Stimulated activated effector memory CD8-positive, alpha-beta T cell treated with anti-CD3 and anti-CD28 coated beads, Interleukin-12 subunit alpha, Interleukin-12 subunit beta, amount 100 ng/mL, for 72 hours (primary cell): ENCODE data around the gene STUM.

ENCODE experiments used
- ATAC-seq: fragments of 150-1000 bp; cut with Tn5 transposase; 2 replicates; pipeline ENCODE4 v1.10.0; 2021
- DNase-seq, 2 donors: peaks; one replicate each; pipeline ENCODE4 v3.0.0; 2021 to 2022; ENCODE audit warnings: low spot score in 2 of 2
- H3K27ac Mint-ChIP-seq: one replicate; pipeline ENCODE4 v1.8.0; 2022; ENCODE audit warnings: mild to moderate bottlenecking, mixed read lengths
- H3K36me3 Mint-ChIP-seq: one replicate; pipeline ENCODE4 v1.8.0; 2022; ENCODE audit warnings: mild to moderate bottlenecking, mixed read lengths
- H3K4me1 Mint-ChIP-seq: one replicate; pipeline ENCODE4 v1.8.0; 2022; ENCODE audit warnings: mixed read lengths
- H3K4me3 Mint-ChIP-seq: one replicate; pipeline ENCODE4 v1.8.0; 2022; ENCODE audit warnings: mild to moderate bottlenecking, mixed read lengths
- H3K9me3 Mint-ChIP-seq: one replicate; pipeline ENCODE4 v1.8.0; 2022; ENCODE audit warnings: mixed read lengths

STUM gene

DNA sequence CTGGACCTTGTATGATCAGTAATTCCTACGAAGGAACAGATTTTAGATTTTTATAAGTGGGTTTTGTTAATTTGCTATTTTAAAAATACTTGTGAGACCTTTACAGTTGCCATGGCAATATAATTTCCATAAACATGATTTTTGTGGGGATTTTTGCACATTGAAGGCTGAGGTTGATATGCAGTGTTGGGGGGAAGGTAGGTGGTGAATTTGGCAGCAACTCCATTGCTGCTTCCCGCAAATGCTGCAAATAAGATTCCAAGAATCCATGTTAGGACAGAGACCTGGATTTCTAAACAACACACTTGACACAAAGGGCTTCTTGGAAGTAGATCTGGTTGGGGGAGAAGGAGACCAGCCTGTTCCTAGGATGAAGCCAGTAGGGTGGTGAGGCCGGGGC is 18.2 kb downstream of the STUM start:
- no peaks in the 10 kb centered on the region for H3K36me3 Mint-ChIP-seq
- no peak overlapping the region for H3K27ac Mint-ChIP-seq
- no peak for DNase-seq
- no peak overlapping the region for H3K4me3 Mint-ChIP-seq
- H3K4me1 Mint-ChIP-seq: no peaks in the 10 kb centered on the region
- no peak for ATAC-seq
- no peaks in the 10 kb centered on the region for H3K9me3 Mint-ChIP-seq

DNA sequence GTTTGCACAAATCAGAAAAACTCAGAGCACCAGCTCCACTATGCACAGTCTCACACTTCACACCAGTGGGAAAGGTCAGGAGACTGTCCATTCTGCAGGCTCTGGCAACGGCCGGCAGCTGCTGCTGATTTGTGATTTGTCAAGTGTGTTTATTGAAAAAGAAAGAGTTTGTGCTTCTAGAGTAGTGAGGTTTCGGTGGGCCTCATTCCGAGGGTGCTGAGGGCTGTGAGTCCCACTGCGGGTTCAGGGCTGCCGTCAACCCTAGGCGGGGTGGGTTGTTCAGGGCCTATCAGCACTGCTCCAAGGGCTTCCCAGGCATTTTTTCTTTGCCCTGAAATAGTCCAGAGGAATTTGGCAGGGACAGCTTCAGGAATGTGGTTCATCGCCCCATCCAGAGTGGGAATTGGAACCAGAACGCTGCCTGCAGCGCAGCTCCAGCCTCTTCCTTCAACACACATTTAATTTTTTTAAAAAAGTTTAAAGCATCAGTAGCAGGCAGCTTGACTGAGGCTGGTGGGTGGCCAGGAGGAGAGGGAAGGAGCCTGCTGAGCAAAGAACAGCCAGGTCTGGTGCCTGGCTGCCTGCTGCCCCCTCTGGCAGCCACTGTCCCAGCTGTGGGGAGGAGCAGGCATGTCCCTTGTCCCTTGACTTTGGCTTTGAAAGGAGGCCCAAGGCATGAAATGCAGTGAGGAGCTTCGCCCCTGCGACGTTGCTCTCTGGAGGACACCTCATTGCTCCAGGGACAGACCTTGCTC is 19.7 kb downstream of the STUM start:
- ATAC-seq: peak; percentile 44
- H3K36me3 Mint-ChIP-seq: no peaks in the 10 kb centered on the region
- H3K9me3 Mint-ChIP-seq: no peaks in the 10 kb centered on the region

DNA sequence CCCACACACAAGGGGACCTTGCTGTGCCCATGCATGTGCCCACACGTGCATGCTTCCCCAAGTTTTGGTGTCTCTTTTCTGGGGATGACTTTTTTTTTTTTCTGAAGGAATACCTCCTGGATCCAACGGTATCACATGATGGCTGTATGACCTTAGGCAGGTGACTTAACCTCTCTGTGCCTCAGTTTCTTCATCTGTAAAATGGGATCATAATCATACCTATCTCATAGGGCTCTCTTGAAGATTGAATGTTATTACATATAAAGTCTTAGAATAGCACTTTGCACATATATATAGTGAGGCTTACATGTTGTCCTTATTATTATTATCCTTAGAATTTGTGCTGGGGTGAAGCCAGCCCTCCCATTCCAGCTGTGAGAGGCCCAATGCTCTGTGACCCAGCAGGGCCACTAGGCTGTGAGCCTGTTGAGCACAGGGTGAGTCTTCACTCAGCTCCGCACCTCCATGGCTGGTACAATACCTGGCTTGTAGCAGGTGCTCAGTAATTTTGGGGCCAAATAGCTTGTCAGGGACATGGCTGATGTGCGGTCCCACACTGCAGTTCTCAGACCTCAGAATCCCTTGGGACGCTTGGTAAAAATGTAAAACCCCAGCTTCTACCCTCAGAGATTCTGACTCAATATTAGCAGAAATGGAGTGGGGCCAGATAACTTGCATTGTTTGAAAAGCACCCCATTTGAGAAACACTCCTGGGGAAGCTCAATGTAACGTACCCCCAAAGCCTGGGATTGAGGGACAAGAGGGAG is 20.6 kb downstream of the STUM start:
- H3K27ac Mint-ChIP-seq: no peak overlapping the region

More for the DNA sequence above, 19.7 kb downstream of the STUM start:
- no peak overlapping the region for H3K4me3 Mint-ChIP-seq
- no peak for DNase-seq
- H3K27ac Mint-ChIP-seq: no peak overlapping the region
- H3K4me1 Mint-ChIP-seq: no peaks in the 10 kb centered on the region

DNA sequence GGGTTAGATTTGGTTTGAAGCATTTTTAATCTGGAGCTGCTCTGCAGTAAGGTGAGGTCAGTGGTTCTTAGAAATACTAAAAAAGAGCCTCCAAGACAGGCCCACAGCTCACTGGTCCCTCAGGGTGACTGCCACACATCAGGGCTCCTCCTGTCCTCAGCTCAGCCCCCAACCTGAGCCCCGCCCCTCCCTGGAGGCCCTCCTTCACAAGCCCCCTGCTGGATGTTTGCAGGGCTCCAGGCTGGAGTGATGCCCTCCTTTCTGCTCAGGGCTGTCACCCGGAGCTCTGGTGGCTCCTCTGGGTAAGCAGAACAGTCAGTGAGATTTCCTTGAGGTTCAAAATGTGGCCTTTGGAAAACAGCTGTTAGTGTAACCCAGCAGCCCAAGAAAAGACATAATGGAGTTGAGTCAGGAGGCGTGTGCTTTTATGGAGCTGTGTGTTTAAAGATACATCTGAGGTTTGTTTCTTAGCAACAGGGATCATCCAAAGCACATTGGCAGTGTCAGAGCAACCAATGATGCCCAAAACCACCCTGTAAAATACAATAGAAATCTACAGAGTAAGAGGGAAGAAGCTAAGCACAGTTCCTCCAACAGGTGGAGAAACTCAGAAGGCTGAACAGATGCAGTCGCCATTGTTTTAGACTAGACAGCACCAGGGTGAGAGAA is 21.4 kb downstream of the STUM start:
- Mint-ChIP-seq H3K4me3 (no peak overlapping the region), H3K36me3 (no peaks in the 10 kb centered on the region)
- DNase-seq: peak in 1 of 2 donors; percentile 52

More for the DNA sequence above, 20.6 kb downstream of the STUM start:
- no peaks in the 10 kb centered on the region for H3K4me1 Mint-ChIP-seq
- no peak overlapping the region for H3K4me3 Mint-ChIP-seq
- H3K9me3 Mint-ChIP-seq: no peaks in the 10 kb centered on the region
- ATAC-seq (no peak), DNase-seq (no peak)
- H3K36me3 Mint-ChIP-seq: no peaks in the 10 kb centered on the region

DNA sequence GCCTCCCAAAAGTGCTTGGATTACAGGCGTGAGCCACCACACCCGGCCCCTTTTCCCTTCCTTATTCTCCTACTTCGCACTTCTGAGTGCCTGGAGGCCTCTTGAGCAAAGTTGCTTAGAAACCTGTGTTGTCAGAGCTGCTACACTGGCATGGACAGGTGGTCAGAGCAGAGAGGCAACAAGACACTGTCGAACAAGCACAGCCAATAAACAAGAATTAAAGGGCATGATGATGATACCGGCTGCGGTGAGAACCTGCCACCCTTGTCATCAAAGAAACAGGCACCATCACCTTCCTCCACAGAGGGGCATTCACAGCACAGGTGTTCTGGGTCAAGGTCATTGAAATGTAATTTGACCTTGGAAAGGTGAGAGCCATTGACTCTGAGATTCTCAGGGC is 23.3 kb downstream of the STUM start:
- DNase-seq (no peak), ATAC-seq (no peak)
- H3K4me1 Mint-ChIP-seq: no peaks in the 10 kb centered on the region
- no peaks in the 10 kb centered on the region for H3K9me3 Mint-ChIP-seq
- no peaks in the 10 kb centered on the region for H3K36me3 Mint-ChIP-seq
- H3K4me3 Mint-ChIP-seq: no peak overlapping the region
- H3K27ac Mint-ChIP-seq: no peak overlapping the region

More for the DNA sequence above, 21.4 kb downstream of the STUM start:
- ATAC-seq: peak; percentile 75
- Mint-ChIP-seq H3K4me1 (no peaks in the 10 kb centered on the region), H3K27ac (no peak overlapping the region), H3K9me3 (no peaks in the 10 kb centered on the region)

DNA sequence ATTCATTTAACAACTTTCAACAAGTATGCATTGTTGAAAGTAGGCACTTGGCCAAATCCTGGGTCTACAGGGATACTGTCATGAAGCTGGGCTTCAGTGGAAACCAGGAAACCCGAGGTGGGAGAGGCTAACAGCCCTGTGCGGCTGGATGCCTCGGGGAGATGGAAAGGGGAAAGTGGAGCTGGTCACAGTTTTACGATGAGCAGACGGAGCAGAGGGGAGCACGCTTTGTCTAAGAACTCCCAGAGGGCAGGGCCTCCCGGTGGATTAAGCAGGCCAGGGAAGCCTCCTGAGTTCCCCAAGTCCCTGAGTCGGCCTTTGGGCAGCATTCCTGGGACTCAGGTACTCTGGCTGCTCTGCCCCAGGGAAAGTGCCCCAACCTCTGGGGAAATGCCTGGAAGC is 23.8 kb downstream of the STUM start:
- Mint-ChIP-seq H3K4me1 (no peaks in the 10 kb centered on the region), H3K4me3 (no peak overlapping the region), H3K36me3 (no peaks in the 10 kb centered on the region), H3K27ac (no peak overlapping the region), H3K9me3 (no peaks in the 10 kb centered on the region)
- DNase-seq: no peak
- no peak for ATAC-seq

DNA sequence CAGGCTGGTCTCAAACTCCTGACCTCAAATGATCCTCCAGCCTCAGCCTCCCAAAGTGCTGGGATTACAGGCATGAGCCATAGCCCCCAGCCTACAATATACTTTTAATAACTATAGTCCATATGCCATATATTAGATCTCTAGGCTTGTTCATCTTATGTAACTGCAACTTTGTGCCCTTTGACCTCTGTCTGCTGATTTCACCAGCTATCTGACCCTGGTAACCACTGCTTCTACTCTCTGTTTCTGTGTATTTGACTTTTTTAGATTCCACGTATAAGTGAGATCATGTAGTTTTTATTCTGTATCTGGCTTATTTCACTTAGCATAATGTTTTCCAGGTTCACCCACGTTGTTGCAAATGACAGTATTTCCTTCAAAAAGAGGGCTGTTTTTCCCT is 25.5 kb downstream of the STUM start:
- DNase-seq (no peak), ATAC-seq (no peak)
- Mint-ChIP-seq H3K4me1 (no peaks in the 10 kb centered on the region), H3K27ac (no peak overlapping the region), H3K36me3 (no peaks in the 10 kb centered on the region), H3K4me3 (no peak overlapping the region), H3K9me3 (no peaks in the 10 kb centered on the region)

DNA sequence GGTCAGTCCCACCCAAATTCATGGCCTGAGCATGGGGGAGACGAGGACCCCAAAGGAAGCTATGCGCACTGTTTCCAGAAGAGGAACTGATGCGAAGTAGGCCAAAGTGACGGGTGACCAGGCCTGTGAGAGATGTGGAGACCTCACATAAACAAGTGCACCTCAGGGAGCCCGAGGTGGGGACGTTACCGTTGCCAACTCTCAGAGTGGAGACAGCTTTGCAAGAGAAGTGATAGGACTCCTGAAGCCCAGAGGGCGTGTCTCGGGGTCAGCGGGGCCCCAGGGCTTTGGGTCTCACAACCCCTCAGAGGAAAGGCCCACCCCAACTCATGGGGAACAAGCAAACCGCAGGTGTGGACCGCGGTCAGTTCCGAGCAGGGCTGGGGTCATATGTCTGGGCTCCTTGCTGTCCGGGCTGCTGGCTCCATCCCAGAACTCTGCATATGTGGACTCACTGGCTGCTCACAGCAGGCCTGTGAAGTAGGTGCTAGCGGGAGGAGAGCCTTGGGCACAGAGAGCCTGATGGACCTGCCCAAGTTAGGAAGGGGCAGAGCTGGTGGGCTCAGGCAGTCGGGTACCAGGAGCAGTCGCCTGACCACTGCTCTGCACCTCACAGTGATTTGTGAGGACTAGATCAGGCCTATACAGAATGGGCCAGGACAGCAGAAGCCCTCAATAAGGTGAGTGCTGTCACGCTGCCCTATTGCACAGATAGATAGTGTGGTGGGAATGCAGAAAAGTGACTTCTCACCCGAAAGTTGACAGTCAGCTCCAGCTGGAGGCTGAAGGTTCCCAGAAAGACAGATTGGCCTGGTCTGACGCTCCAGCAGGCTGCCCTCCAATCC is 26.2 kb downstream of the STUM start:
- no peaks in the 10 kb centered on the region for H3K4me1 Mint-ChIP-seq
- no peak overlapping the region for H3K27ac Mint-ChIP-seq
- H3K36me3 Mint-ChIP-seq: no peaks in the 10 kb centered on the region
- H3K9me3 Mint-ChIP-seq: no peaks in the 10 kb centered on the region
- ATAC-seq (no peak), DNase-seq (no peak)
- no peak overlapping the region for H3K4me3 Mint-ChIP-seq

DNA sequence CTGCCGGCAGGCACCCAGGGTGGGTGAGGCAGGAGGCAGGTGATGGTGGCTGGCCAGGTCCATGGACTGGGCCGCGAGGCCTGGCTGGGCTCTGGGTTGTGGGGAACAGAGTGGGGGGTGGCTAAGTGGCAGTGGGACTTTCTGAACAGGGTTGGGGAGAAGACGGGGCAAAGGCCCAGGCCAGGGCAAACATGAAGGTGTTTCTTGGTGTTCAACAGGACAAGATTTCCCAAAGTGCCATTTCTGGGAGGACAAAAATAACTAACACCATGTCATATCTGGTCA is 26.8 kb downstream of the STUM start:
- no peak overlapping the region for H3K27ac Mint-ChIP-seq
- ATAC-seq (no peak), DNase-seq (no peak)
- no peak overlapping the region for H3K4me3 Mint-ChIP-seq
- H3K9me3 Mint-ChIP-seq: no peaks in the 10 kb centered on the region
- H3K4me1 Mint-ChIP-seq: no peaks in the 10 kb centered on the region
- no peaks in the 10 kb centered on the region for H3K36me3 Mint-ChIP-seq

DNA sequence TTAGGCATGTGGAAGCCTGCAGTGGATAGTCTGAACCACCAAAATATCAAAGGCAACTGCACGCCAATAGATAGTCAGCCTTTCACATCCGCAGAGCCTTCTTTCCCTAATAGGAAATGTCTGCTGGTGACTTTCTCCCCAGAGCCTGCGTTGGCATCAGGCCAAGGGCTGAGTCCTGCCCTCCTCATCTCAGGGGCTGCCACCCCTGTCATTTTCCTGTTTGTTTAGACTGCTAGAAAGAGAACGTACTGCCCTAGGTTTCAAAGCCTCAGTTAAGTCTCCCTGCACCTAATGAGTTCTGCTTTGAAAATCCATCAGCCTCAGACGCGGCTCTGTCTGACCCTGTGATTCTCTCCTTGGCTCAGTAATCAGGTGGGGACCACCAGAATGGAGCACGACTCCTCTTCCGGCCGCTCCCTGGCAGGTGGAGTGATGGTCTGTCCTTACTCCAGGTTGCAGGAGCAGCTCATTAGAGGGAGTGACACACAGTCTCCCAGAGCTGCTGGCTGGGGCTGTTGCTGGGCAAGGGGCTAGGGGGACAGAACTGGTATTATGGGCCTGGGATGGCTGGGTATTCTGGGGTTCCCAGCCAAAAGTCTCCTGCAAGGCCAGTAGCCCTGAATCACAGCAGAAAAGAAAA is 27.3 kb downstream of the STUM start:
- Mint-ChIP-seq H3K27ac (no peak overlapping the region), H3K36me3 (no peaks in the 10 kb centered on the region), H3K4me1 (no peaks in the 10 kb centered on the region), H3K4me3 (no peak overlapping the region), H3K9me3 (no peaks in the 10 kb centered on the region)
- ATAC-seq: no peak
- no peak for DNase-seq

DNA sequence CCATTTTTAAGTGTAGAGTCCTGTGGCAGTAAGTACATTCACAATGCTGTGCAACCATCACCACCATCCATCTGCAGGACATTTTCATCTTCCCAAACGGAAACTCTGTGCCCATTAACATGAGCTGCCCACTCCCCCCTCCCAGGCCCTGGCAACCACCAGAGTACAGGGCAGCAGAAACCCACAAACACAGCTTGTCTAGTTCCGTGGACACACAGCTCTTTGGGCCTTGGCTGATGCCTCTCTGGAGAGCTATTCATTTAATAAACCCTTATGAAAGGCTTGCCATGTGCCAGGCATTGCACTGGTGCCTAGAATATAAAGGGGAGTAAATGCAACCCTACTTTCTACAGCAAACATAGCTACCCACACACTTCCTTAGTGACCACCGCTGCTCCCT is 28.0 kb downstream of the STUM start:
- Mint-ChIP-seq H3K9me3 (no peaks in the 10 kb centered on the region), H3K4me1 (no peaks in the 10 kb centered on the region), H3K36me3 (no peaks in the 10 kb centered on the region), H3K27ac (no peak overlapping the region), H3K4me3 (no peak overlapping the region)
- ATAC-seq (no peak), DNase-seq (no peak)

DNA sequence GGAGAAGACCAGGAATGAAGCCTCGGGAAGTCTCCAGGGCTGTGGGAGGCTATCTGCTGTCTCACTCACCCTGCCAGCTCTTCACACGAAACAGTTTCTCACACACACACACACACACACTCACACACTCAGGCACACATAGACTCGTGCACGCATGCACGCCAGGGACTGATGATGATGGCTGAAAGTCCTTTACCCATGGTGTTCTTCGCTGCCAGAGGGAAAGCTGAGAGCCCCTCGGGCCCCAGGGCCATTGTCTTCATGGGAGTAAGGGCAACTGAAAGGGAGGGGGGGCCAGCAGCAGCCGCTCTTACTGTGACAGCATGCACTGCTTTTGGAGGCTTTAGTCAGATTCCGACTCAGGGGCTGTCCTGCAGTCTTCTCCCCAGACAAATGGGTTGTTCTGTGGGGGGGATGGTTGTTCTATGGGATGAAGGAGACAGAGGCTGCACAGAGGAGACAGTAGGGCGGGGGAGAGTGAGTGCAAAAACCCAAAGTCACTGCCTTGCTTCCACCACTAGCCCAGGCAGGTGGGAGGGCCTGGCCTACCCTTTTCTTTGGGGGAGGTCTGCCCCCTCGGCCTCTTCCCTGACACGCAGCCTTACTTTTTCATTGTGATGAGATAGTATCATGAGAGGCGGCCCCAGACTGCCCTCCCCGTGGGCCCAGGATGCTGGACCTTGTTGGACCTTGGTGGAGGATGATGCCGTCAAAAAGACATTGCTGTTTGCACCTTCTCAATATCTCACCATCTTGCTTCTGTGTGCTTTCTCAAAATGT is 29.0 kb downstream of the STUM start:
- H3K36me3 Mint-ChIP-seq: no peaks in the 10 kb centered on the region
- H3K27ac Mint-ChIP-seq: no peak overlapping the region
- H3K4me1 Mint-ChIP-seq: no peaks in the 10 kb centered on the region
- H3K9me3 Mint-ChIP-seq: no peaks in the 10 kb centered on the region
- no peak overlapping the region for H3K4me3 Mint-ChIP-seq
- DNase-seq (no peak), ATAC-seq (no peak)

DNA sequence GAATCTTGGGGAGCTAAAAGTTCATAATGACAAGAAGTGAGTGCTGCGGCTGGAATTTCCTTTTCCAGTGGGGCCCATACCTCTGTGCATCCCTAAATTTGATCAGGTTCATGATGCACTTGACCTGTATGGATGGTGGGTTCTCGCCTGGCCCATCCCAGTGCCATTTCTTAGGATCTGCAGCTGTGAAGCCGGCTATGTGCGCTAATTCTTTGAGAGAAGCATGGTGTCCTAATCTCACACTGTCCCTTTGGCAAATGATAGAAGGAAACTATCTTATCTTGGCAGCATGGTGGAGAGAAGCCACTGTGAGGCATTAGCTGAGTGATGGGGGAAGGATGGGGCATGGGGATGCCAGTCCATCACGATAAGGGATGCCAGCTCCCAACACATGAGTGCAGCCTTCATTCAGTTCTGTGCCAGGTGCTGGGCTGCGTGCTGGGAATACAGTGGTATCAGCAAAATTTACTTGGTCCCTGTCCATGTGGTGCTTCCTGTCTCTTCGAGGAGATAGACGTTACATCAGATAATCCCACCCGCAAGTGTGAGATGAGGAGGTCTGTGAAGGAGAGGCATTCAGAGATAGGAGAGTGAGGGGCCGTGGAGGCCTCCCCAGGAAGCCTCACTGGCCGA is 30.5 kb downstream of the STUM start:
- Mint-ChIP-seq H3K9me3 (no peaks in the 10 kb centered on the region), H3K36me3 (no peaks in the 10 kb centered on the region), H3K4me1 (no peaks in the 10 kb centered on the region), H3K4me3 (no peak overlapping the region), H3K27ac (no peak overlapping the region)
- DNase-seq (no peak), ATAC-seq (no peak)

DNA sequence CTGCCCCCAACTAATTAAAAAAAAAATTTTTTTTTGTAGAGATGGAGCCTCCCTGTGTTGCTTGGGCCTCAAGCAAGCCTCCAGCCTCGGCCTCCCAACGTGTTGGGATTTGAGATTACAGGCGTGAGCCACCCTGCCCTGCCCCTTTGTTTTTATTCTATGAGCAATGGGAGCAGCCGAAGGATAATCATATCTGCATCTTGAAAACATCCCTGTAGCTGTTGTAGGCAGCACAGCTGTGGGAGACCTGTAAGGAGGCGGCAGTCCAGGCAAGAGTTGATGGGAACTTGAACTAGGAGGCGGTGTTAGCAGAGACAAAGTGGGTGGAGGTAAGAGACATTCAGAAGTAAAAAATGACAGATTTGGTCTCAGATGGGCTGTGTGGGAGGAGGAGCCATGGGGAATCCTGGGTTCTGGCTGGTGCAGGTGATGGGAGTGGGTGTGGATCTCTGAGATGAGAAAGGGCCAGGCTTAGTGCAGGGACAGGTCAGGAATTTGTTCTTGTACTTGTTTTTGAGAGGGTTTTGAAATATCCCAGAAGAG is 31.3 kb downstream of the STUM start:
- H3K9me3 Mint-ChIP-seq: no peaks in the 10 kb centered on the region
- H3K36me3 Mint-ChIP-seq: no peaks in the 10 kb centered on the region
- no peak overlapping the region for H3K4me3 Mint-ChIP-seq
- ATAC-seq (no peak), DNase-seq (no peak)
- no peaks in the 10 kb centered on the region for H3K4me1 Mint-ChIP-seq
- no peak overlapping the region for H3K27ac Mint-ChIP-seq
